K562 (cell line): ENCODE results near the gene RNLS. TPM values are rescaled to one million over a fixed set of nuclear protein-coding genes. Genes with fewer than 3 reads are reported as not detected.

Experiments used
- ATAC-seq: fragments of 200-7000 bp; cut with Tn5 transposase; 3 replicates; pipeline ENCODE4 v1.9.1; 2020; ENCODE audit warnings: moderate library complexity
- BruUV-seq: library from RNA; stranded (reverse); fragments of 400-500 nt; replicated peaks from 2 replicates; lab custom pipeline; 2021; lab: Mats Ljungman, UMichigan
- CTCF ChIA-PET: fragments of 300-600 bp; formaldehyde crosslinking; extraction: SDS; loops from one replicate; lab custom pipeline; 2021; ENCODE audit warnings: low intra/inter-chr PET ratio; lab: Yijun Ruan, JAX
- POLR2A ChIA-PET: fragments of 300-600, 350-650 bp; sonication (Branson Sonifier 250); formaldehyde crosslinking; extraction: SDS; loops from one replicate; lab custom pipeline; 2021; ENCODE audit warnings: antibody characterized with exemption, inconsistent platforms; lab: Yijun Ruan, JAX
- DNase-seq, 4 experiments: peaks; one replicate each; pipeline versions ENCODE4 v3.0.0 to v3.0.0-alpha.2; 2011 to 2018; ENCODE audit warnings: low spot score in 3 of 4, mixed read lengths in 3 of 4; ENCODE audit errors: extremely low read depth in 1 of 4
- FAIRE-seq: peaks from 2 replicates; lab custom pipeline; 2011; peaks lifted over from hg19 to GRCh38; lab: Jason Lieb, UNC
- H2AFZ ChIP-seq: 2 replicates; pipeline ENCODE4 v1.6.0; 2011; ENCODE audit warnings: low read depth, low read length, control low read depth, inconsistent platforms
- H3K27ac ChIP-seq: fragments of 200-600 bp; 3 replicates; pipeline ENCODE4 v1.8.0; 2011; ENCODE audit warnings: low read depth, mild to moderate bottlenecking, control low read depth, inconsistent platforms, low read length, moderate library complexity, mixed read lengths; ENCODE audit errors: extremely low read depth
- H3K27me3 ChIP-seq, 2 experiments: fragments of 300-600 bp in 1 of 2; 2 replicates in 1 of 2; 3 replicates in 1 of 2; pipeline versions ENCODE4 v1.6.0 to v1.8.0; 2011; ENCODE audit warnings: inconsistent platforms in 2 of 2, low read length in 2 of 2, mild to moderate bottlenecking in 1 of 2, mixed read lengths in 1 of 2, moderate library complexity in 1 of 2; ENCODE audit not compliant: control insufficient read depth in 2 of 2, insufficient read depth in 2 of 2
- H3K36me3 ChIP-seq: fragments of 300-600 bp; 3 replicates; pipeline ENCODE4 v1.8.0; 2011; ENCODE audit warnings: mild to moderate bottlenecking, low read length, inconsistent platforms; ENCODE audit not compliant: control insufficient read depth, insufficient read depth
- H3K4me1 ChIP-seq, 2 experiments: fragments of 200-600 bp in 1 of 2; replicated peaks in 1 of 2; 2 replicates in 1 of 2; 3 replicates in 1 of 2; pipeline versions ENCODE4 v1.5.1 to v1.8.0; 2011; ENCODE audit warnings: inconsistent platforms in 2 of 2, low read length in 2 of 2, mild to moderate bottlenecking in 1 of 2, mixed read lengths in 1 of 2, moderate library complexity in 1 of 2; ENCODE audit not compliant: control insufficient read depth in 2 of 2, insufficient read depth in 2 of 2
- H3K4me2 ChIP-seq: 2 replicates; pipeline ENCODE4 v1.6.1; 2011; ENCODE audit warnings: low read length, control low read depth, inconsistent platforms, mixed read lengths; ENCODE audit not compliant: insufficient read depth
- H3K4me3 ChIP-seq: fragments of 200-600 bp; sonication (generic), shearing (Covaris generic); 2 replicates; pipeline ENCODE4 v1.5.1; 2016; ENCODE audit warnings: control low read depth, inconsistent platforms
- H3K79me2 ChIP-seq: fragments of 200-600 bp; 3 replicates; pipeline ENCODE4 v1.8.0; 2011; ENCODE audit warnings: low read length, inconsistent platforms; ENCODE audit not compliant: control insufficient read depth, insufficient read depth
- H3K9ac ChIP-seq, 2 experiments: 2 replicates each; pipeline versions ENCODE4 v1.6.0 to v1.6.1; 2011; ENCODE audit warnings: low read depth in 2 of 2, low read length in 2 of 2, control low read depth in 1 of 2, inconsistent platforms in 1 of 2, mild to moderate bottlenecking in 1 of 2, mixed read lengths in 1 of 2; ENCODE audit not compliant: insufficient read depth in 1 of 2
- H3K9me1 ChIP-seq: one replicate; pipeline ENCODE4 v1.6.0; 2011; ENCODE audit warnings: inconsistent platforms, mild to moderate bottlenecking, low read length, moderate library complexity; ENCODE audit not compliant: control insufficient read depth, insufficient read depth
- H3K9me3 ChIP-seq: replicated peaks from 2 replicates; pipeline ENCODE4 v1.5.1; 2011; ENCODE audit warnings: low read depth, low read length, inconsistent platforms; ENCODE audit not compliant: control insufficient read depth, insufficient read depth
- H4K20me1 ChIP-seq: replicated peaks from 2 replicates; pipeline ENCODE4 v1.6.1; 2011; ENCODE audit warnings: low read length, inconsistent platforms, mixed read lengths; ENCODE audit not compliant: control insufficient read depth, insufficient read depth
- FOXA3 ChIP-seq, 2 experiments: fragments of 450-650 bp in 1 of 2; sonication (generic) in 1 of 2; formaldehyde crosslinking; IDR thresholded peaks in 1 of 2; conservative IDR thresholded peaks in 1 of 2; 2 replicates each; pipeline versions ENCODE4 v1.4.0 to v1.8.0; 2020 to 2022; ENCODE audit warnings: mild to moderate bottlenecking in 2 of 2, missing genetic modification reagents in 1 of 2
- HEY1 ChIP-seq: fragments of 250-450 bp; sonication (Bioruptor Pico); IDR thresholded peaks from 2 replicates; pipeline ENCODE4 v1.5.0; 2020; ENCODE audit warnings: mild to moderate bottlenecking, moderate library complexity, borderline replicate concordance
- MYBL2 ChIP-seq, 2 experiments: fragments of 450-650 bp in 1 of 2; sonication (generic) in 1 of 2; formaldehyde crosslinking in 1 of 2; IDR thresholded peaks; 2 replicates each; pipeline versions ENCODE4 v1.6.1 to v1.8.1; 2017 to 2022; ENCODE audit warnings: borderline replicate concordance in 1 of 2, inconsistent platforms in 1 of 2, low read depth in 1 of 2, mild to moderate bottlenecking in 1 of 2, missing genetic modification reagents in 1 of 2, moderate library complexity in 1 of 2
- TGIF2 ChIP-seq: sonication (generic); formaldehyde crosslinking; IDR thresholded peaks from 2 replicates; pipeline ENCODE4 v1.8.1; 2022; ENCODE audit warnings: mild to moderate bottlenecking, missing genetic modification reagents, moderate library complexity
- TRIM28 ChIP-seq: fragments of 450-650 bp; IDR thresholded peaks from 2 replicates; pipeline ENCODE4 v1.6.1; 2017
- ZC3H11A ChIP-seq: IDR thresholded peaks from 2 replicates; pipeline ENCODE4 v1.6.1; 2012; ENCODE audit warnings: low read depth, low read length, improper control_type of control experiment
- ZNF175 ChIP-seq: fragments of 200-800 bp; sonication (Bioruptor generic); IDR thresholded peaks from 2 replicates; pipeline ENCODE4 v1.6.1; 2016; ENCODE audit warnings: low read depth, mild to moderate bottlenecking, missing genetic modification characterization, missing compliant biosample characterization
- ZNF436 ChIP-seq: fragments of 250-450, 450-650 bp; sonication (Bioruptor Pico); formaldehyde crosslinking; IDR thresholded peaks from 2 replicates; pipeline ENCODE4 v1.7.0; 2020; ENCODE audit warnings: mild to moderate bottlenecking
- WGBS: fragments of 100-300 bp; shearing (Covaris generic); methylation state at CpG from one replicate; pipeline ENCODE4 v1.1.6; 2016; ENCODE audit warnings: low coverage, mixed read lengths; ENCODE audit not compliant: insufficient coverage; ENCODE audit errors: missing lambda C conversion rate; 5-methylcytosine and 5-hydroxymethylcytosine counted together
- in situ Hi-C: fragments of 300-500 bp; cut with MboI; formaldehyde crosslinking; loops from 4 replicates; pipeline ENCODE4 v1.15.0; 2018; ENCODE audit warnings: inconsistent platforms, mixed read lengths
- intact Hi-C: fragments of 100-400 bp; cut with micrococcal nuclease; formaldehyde crosslinking; loops from 2 replicates; pipeline ENCODE4 v1.14.2; 2022
- polyA plus RNA-seq, 8 experiments: library from polyadenylated mRNA; depleted of rRNA in 4 of 8; stranded (reverse) in 5 of 8; unstranded in 3 of 8; fragments of >200 nt; fragmentation: Nextera tagmentation in 2 of 8; fragmentation: Illumina TruSeq in 1 of 8; extraction: Ambion mirVana in 2 of 8; extraction: Trizol in 1 of 8; gene quantifications; 2 replicates each; pipeline versions ENCODE4 v1.2.1 to v1.2.3, GENCODE V29; 2011 to 2014; ENCODE audit warnings: inconsistent platforms in 1 of 8, missing spikeins in 1 of 8
- total RNA-seq, 7 experiments: library from RNA; depleted of rRNA in 6 of 7; stranded (reverse); fragments of >200 nt in 6 of 7; fragmentation: Illumina TruSeq in 2 of 7; extraction: Trizol in 2 of 7; gene quantifications; 2 replicates each; pipeline versions ENCODE4 v1.2.1 to v1.2.3, GENCODE V29; 2011 to 2021; ENCODE audit warnings: low replicate concordance in 1 of 7
- TF ChIP-seq, protein P1 (sequence below): IDR thresholded peaks from 3 replicates; pipeline ENCODE4 v1.6.1; 2011; ENCODE audit warnings: borderline replicate concordance, mild to moderate bottlenecking; ENCODE audit not compliant: insufficient read length, insufficient read depth
- TF ChIP-seq, protein P2 (sequence below): fragments of 450-650 bp; formaldehyde crosslinking; IDR thresholded peaks from 2 replicates; pipeline ENCODE4 v1.4.0; 2022; ENCODE audit warnings: mild to moderate bottlenecking, moderate library complexity
- TF ChIP-seq, protein P3 (sequence below): fragments of 250-450 bp; sonication (Bioruptor Pico); IDR thresholded peaks from 2 replicates; pipeline ENCODE4 v1.8.0; 2021; ENCODE audit warnings: moderate library complexity, mild to moderate bottlenecking, inconsistent platforms
- TF ChIP-seq, protein P4 (sequence below): fragments of 200-800 bp; sonication (Bioruptor generic); IDR thresholded peaks from 2 replicates; pipeline ENCODE4 v1.6.1; 2017; ENCODE audit warnings: missing genetic modification characterization, missing compliant biosample characterization
- TF ChIP-seq, protein P5 (sequence below): fragments of 250-450 bp; sonication (Bioruptor Pico); IDR thresholded peaks from 2 replicates; pipeline ENCODE4 v1.5.0; 2022; ENCODE audit warnings: mild to moderate bottlenecking

Gene RNLS
- total and polyA plus RNA-seq, 9 of the 15 experiments (the other 6 are each of a cell fraction or from before 2014, with no cell fraction given), result 0.14 to 0.72 (median 0.41) TPM; not detected in 3

DNA sequence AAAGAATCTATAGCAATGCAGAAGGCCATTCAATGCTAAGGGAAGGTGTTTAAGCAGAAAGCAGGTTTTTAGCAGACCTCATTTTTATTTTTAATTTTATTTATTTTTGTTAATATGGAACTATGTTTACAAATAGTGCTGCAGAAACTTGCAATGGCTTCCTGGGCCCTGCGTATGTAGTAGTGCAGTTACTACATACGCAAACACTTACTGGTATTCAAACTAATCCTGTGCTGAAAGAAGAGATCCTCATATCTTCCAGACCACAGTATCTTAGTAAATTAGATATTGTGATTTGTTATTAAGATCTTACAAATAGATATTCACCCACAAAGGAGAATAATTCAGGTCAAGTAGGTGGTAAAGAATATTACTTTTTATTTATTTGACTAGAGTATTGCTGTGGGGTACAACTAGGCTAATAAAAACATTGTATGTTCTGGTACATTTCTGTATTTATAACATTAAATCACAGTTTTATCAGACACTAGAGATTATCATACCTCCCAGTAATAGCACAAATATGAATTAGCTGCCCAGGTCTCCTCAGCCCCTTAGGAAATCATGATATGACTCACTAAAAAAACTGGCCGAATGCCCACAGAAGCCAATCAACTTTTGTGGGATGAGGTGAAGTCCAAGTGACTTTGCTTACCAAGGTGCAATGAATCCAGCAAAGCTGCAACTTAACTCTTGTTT, 57.6 kb downstream of the RNLS start:
- in situ Hi-C loops (no loop called here), intact Hi-C loops (no loop called here)
- Histone ChIP-seq H3K27me3 (no peaks in the 10 kb centered on the region), H2AFZ (no peak overlapping the region), H3K9ac (no peak overlapping the region), H3K27ac (no peak overlapping the region), H3K4me2 (no peak overlapping the region), H4K20me1 (no peaks in the 10 kb centered on the region), H3K9me1 (no peaks in the 10 kb centered on the region), H3K4me1 (no peaks in the 10 kb centered on the region), H3K79me2 (no peaks in the 10 kb centered on the region), H3K4me3 (no peak overlapping the region), H3K9me3 (no peaks in the 10 kb centered on the region), H3K36me3 (no peaks in the 10 kb centered on the region)
- DNase-seq (no peak), ATAC-seq (no peak), FAIRE-seq (no peak)
- CTCF ChIA-PET, result no interaction called here
- POLR2A ChIA-PET, result no interaction called here
- TF ChIP-seq TGIF2 (CRISPR knock-in tag) (no peak), ZNF436 (no peak), HEY1 (no peak), ZC3H11A (no peak), MYBL2 (IDR thresholded peaks at IDR 0.05; ENCODE audit: low read depth) (no peak), MYBL2 (CRISPR knock-in tag; IDR thresholded peaks at IDR 0.05; ENCODE audit: borderline replicate concordance) (no peak), TRIM28 (no peak), FOXA3 (CRISPR knock-in tag; conservative IDR thresholded peaks at IDR 0.05 in 1 of 2, IDR thresholded peaks at IDR 0.05 in 1 of 2) (no peak), ZNF175 (no peak)
- TF ChIP-seq, protein P1, sequence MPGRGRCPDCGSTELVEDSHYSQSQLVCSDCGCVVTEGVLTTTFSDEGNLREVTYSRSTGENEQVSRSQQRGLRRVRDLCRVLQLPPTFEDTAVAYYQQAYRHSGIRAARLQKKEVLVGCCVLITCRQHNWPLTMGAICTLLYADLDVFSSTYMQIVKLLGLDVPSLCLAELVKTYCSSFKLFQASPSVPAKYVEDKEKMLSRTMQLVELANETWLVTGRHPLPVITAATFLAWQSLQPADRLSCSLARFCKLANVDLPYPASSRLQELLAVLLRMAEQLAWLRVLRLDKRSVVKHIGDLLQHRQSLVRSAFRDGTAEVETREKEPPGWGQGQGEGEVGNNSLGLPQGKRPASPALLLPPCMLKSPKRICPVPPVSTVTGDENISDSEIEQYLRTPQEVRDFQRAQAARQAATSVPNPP, result no peak
- TF ChIP-seq, protein P2, sequence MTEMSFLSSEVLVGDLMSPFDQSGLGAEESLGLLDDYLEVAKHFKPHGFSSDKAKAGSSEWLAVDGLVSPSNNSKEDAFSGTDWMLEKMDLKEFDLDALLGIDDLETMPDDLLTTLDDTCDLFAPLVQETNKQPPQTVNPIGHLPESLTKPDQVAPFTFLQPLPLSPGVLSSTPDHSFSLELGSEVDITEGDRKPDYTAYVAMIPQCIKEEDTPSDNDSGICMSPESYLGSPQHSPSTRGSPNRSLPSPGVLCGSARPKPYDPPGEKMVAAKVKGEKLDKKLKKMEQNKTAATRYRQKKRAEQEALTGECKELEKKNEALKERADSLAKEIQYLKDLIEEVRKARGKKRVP, result no peak
- TF ChIP-seq, protein P3, sequence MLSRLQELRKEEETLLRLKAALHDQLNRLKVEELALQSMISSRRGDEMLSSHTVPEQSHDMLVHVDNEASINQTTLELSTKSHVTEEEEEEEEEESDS (CRISPR knock-in tag), result no peak
- TF ChIP-seq, protein P4, sequence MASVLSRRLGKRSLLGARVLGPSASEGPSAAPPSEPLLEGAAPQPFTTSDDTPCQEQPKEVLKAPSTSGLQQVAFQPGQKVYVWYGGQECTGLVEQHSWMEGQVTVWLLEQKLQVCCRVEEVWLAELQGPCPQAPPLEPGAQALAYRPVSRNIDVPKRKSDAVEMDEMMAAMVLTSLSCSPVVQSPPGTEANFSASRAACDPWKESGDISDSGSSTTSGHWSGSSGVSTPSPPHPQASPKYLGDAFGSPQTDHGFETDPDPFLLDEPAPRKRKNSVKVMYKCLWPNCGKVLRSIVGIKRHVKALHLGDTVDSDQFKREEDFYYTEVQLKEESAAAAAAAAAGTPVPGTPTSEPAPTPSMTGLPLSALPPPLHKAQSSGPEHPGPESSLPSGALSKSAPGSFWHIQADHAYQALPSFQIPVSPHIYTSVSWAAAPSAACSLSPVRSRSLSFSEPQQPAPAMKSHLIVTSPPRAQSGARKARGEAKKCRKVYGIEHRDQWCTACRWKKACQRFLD, result no peak
- TF ChIP-seq, protein P5, sequence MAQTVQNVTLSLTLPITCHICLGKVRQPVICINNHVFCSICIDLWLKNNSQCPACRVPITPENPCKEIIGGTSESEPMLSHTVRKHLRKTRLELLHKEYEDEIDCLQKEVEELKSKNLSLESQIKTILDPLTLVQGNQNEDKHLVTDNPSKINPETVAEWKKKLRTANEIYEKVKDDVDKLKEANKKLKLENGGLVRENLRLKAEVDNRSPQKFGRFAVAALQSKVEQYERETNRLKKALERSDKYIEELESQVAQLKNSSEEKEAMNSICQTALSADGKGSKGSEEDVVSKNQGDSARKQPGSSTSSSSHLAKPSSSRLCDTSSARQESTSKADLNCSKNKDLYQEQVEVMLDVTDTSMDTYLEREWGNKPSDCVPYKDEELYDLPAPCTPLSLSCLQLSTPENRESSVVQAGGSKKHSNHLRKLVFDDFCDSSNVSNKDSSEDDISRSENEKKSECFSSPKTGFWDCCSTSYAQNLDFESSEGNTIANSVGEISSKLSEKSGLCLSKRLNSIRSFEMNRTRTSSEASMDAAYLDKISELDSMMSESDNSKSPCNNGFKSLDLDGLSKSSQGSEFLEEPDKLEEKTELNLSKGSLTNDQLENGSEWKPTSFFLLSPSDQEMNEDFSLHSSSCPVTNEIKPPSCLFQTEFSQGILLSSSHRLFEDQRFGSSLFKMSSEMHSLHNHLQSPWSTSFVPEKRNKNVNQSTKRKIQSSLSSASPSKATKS (CRISPR knock-in tag), result no peak
- no TSS peak for BruUV-seq
- 3% methylated on average over 3 of the region's 3 CpGs for WGBS
